Transverse colon (tissue), 3 donors: Measurements from ENCODE around the gene PLCL2.

Experiments used
- CTCF ChIP-seq, 5 experiments: fragments of 200-600 bp in 3 of 5; fragments of 450-650 bp in 2 of 5; sonication (generic) in 3 of 5; IDR thresholded peaks; 1 replicate in 2 of 5; 2 replicates in 3 of 5; pipeline ENCODE4 v1.5.1; 2016 to 2017; ENCODE audit warnings: antibody characterized with exemption in 5 of 5, inconsistent platforms in 3 of 5, mild to moderate bottlenecking in 2 of 5, moderate library complexity in 1 of 5
- POLR2A ChIP-seq: fragments of 450-650 bp; IDR thresholded peaks from one replicate; pipeline ENCODE4 v1.6.1; 2016; ENCODE audit warnings: antibody characterized with exemption, mild to moderate bottlenecking, moderate library complexity

GRCh38 chr3:16898595-16899395, 14.0 kb downstream of the PLCL2 start:
- TF ChIP-seq CTCF (IDR thresholded peaks at IDR 0.05) (no peak), POLR2A (no peak)
